Breast epithelium (tissue), 3 donors: Measurements from ENCODE around the gene TCP11L2.

Experiments
- POLR2A ChIP-seq: fragments of 450-650 bp; IDR thresholded peaks from one replicate; pipeline ENCODE4 v1.6.1; 2016; ENCODE audit warnings: antibody characterized with exemption, mild to moderate bottlenecking, moderate library complexity
- TF ChIP-seq, protein P1 (sequence below), 3 donors: fragments of 450-650 bp; IDR thresholded peaks; one replicate each; pipeline ENCODE4 v1.5.1; 2016 to 2017; ENCODE audit warnings: antibody characterized with exemption in 3 of 3, mild to moderate bottlenecking in 3 of 3, moderate library complexity in 3 of 3

DNA sequence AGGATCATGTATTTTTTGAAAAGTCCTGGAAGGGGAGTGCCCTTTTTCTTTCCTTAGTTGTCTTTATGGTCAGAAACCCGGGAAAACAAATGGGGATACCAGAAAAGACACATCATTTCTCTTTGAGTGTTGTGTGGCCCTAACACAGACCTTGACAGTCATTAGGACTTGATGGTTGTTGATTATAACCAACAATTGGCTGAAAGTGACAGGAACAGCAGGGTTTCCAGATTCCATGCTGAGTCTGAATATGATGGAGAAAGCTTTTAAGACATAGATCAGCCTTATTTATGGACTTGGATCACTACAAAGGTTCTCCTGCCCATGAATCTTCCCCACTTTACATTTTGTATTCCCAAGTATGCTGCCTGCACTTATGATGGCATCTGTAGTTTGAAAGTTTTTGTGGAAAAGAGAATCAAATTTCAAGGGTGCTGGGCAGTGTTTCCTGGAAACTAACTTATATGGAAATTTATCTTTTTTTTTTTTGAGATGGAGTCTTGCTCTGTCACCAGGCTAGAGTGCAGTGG is 85.4 kb downstream of the TCP11L2 start:
- no peak for TF ChIP-seq POLR2A
- TF ChIP-seq, protein P1, sequence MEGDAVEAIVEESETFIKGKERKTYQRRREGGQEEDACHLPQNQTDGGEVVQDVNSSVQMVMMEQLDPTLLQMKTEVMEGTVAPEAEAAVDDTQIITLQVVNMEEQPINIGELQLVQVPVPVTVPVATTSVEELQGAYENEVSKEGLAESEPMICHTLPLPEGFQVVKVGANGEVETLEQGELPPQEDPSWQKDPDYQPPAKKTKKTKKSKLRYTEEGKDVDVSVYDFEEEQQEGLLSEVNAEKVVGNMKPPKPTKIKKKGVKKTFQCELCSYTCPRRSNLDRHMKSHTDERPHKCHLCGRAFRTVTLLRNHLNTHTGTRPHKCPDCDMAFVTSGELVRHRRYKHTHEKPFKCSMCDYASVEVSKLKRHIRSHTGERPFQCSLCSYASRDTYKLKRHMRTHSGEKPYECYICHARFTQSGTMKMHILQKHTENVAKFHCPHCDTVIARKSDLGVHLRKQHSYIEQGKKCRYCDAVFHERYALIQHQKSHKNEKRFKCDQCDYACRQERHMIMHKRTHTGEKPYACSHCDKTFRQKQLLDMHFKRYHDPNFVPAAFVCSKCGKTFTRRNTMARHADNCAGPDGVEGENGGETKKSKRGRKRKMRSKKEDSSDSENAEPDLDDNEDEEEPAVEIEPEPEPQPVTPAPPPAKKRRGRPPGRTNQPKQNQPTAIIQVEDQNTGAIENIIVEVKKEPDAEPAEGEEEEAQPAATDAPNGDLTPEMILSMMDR (IDR thresholded peaks at IDR 0.05), result no peak
